HepG2 (cell line): ENCODE measurements around the gene OSBPL9. TPM values are rescaled to one million over a fixed set of nuclear protein-coding genes. Genes with fewer than 3 reads are reported as not detected.

ENCODE experiments used
- DNMT3B ChIP-seq: conservative IDR thresholded peaks from 2 replicates; pipeline ENCODE4 v1.6.1; 2016; ENCODE audit warnings: missing biosample characterization, control low read depth
- GPBP1L1 ChIP-seq: sonication (generic); formaldehyde crosslinking; IDR thresholded peaks from 2 replicates; pipeline ENCODE4 v1.5.0; 2020; ENCODE audit warnings: mild to moderate bottlenecking, missing genetic modification reagents
- HNF4G ChIP-seq, 2 experiments: sonication (generic) in 1 of 2; formaldehyde crosslinking in 1 of 2; IDR thresholded peaks; 2 replicates each; pipeline versions ENCODE4 v1.4.0 to v1.6.1; 2011 to 2020; ENCODE audit warnings: borderline replicate concordance in 2 of 2, low read depth in 2 of 2, mild to moderate bottlenecking in 2 of 2, low read length in 1 of 2, missing genetic modification reagents in 1 of 2, moderate library complexity in 1 of 2
- NR1H2 ChIP-seq: sonication (generic); formaldehyde crosslinking; IDR thresholded peaks from 2 replicates; pipeline ENCODE4 v1.8.1; 2022; ENCODE audit warnings: low read depth, missing genetic modification reagents, borderline replicate concordance
- PATZ1 ChIP-seq: sonication (generic); formaldehyde crosslinking; IDR thresholded peaks from 2 replicates; pipeline ENCODE4 v1.4.0; 2020; ENCODE audit warnings: missing genetic modification reagents
- RFX3 ChIP-seq: IDR thresholded peaks from 2 replicates; pipeline ENCODE4 v1.6.1; 2016; ENCODE audit warnings: missing biosample characterization, missing genetic modification reagents
- SP140L ChIP-seq: sonication (generic); formaldehyde crosslinking; IDR thresholded peaks from 2 replicates; pipeline ENCODE4 v1.4.0; 2020; ENCODE audit warnings: missing genetic modification reagents, borderline replicate concordance
- SRSF1 ChIP-seq: fragments of 200-400 bp; formaldehyde crosslinking; optimal IDR thresholded peaks from 2 replicates; pipeline ENCODE3; 2017; ENCODE audit warnings: mild to moderate bottlenecking, low read depth, low read length, moderate library complexity
- TAF15 ChIP-seq: fragments of 200-400 bp; formaldehyde crosslinking; IDR thresholded peaks from one replicate; pipeline ENCODE4 v1.6.1; 2018; ENCODE audit warnings: mild to moderate bottlenecking, low read depth, low read length; ENCODE audit not compliant: poor library complexity, severe bottlenecking
- THAP8 ChIP-seq: sonication (generic); formaldehyde crosslinking; IDR thresholded peaks from 2 replicates; pipeline ENCODE4 v1.5.1; 2020; ENCODE audit warnings: missing genetic modification reagents, mild to moderate bottlenecking, borderline replicate concordance
- YEATS4 ChIP-seq: sonication (generic); formaldehyde crosslinking; IDR thresholded peaks from 2 replicates; pipeline ENCODE4 v1.4.0; 2020; ENCODE audit warnings: missing genetic modification reagents, borderline replicate concordance
- ZFP41 ChIP-seq: sonication (generic); formaldehyde crosslinking; IDR thresholded peaks from 2 replicates; pipeline ENCODE4 v1.4.0; 2020; ENCODE audit warnings: mild to moderate bottlenecking, missing genetic modification reagents, borderline replicate concordance
- ZNF432 ChIP-seq: sonication (generic); formaldehyde crosslinking; IDR thresholded peaks from 2 replicates; pipeline ENCODE4 v1.5.0; 2020; ENCODE audit warnings: missing genetic modification reagents, mild to moderate bottlenecking, borderline replicate concordance
- ZNF629 ChIP-seq: sonication (generic); formaldehyde crosslinking; conservative IDR thresholded peaks from 2 replicates; pipeline ENCODE4 v1.5.0; 2020; ENCODE audit warnings: missing genetic modification reagents
- ZNF674 ChIP-seq: sonication (generic); formaldehyde crosslinking; IDR thresholded peaks from 2 replicates; pipeline ENCODE4 v1.5.0; 2020; ENCODE audit warnings: low read depth, mild to moderate bottlenecking, missing genetic modification reagents
- ZNF792 ChIP-seq: IDR thresholded peaks from 2 replicates; pipeline ENCODE4 v1.6.1; 2016
- ZSCAN22 ChIP-seq: sonication (generic); formaldehyde crosslinking; IDR thresholded peaks from 2 replicates; pipeline ENCODE4 v1.4.0; 2020; ENCODE audit warnings: mild to moderate bottlenecking, missing genetic modification reagents
- ZZZ3 ChIP-seq: sonication (generic); formaldehyde crosslinking; IDR thresholded peaks from 2 replicates; pipeline ENCODE4 v1.4.0; 2020; ENCODE audit warnings: missing genetic modification reagents, mild to moderate bottlenecking, borderline replicate concordance
- polyA plus RNA-seq, 8 experiments: library from polyadenylated mRNA; depleted of rRNA in 3 of 8; stranded (reverse) in 7 of 8; unstranded in 1 of 8; fragments of >200 nt; fragmentation: Illumina TruSeq in 4 of 8; extraction: Trizol in 4 of 8; gene quantifications; 2 replicates each; pipeline versions ENCODE4 v1.2.1 to v1.2.3, GENCODE V29; 2011 to 2016; ENCODE audit warnings: low read depth in 4 of 8, missing spikeins in 1 of 8, mixed read lengths in 1 of 8; ENCODE audit not compliant: insufficient read depth in 1 of 8
- total RNA-seq, 5 experiments: library from RNA; depleted of rRNA; stranded (reverse); fragments of >200 nt; fragmentation: Illumina TruSeq; extraction: Trizol; gene quantifications; 2 replicates each; pipeline ENCODE4 v1.2.3, GENCODE V29; 2016; ENCODE audit warnings: low read depth in 1 of 5
- TF ChIP-seq, protein P1 (sequence below): sonication (generic); formaldehyde crosslinking; IDR thresholded peaks from 2 replicates; pipeline ENCODE4 v1.8.0; 2022; ENCODE audit warnings: missing genetic modification reagents, mild to moderate bottlenecking, moderate library complexity, borderline replicate concordance
- TF ChIP-seq, protein P2 (sequence below): sonication (generic); formaldehyde crosslinking; IDR thresholded peaks from 2 replicates; pipeline ENCODE4 v1.4.0; 2020; ENCODE audit warnings: mild to moderate bottlenecking, missing genetic modification reagents

OSBPL9 gene
- total and polyA plus RNA-seq, 2 of the 13 experiments (the other 11 are each of a cell fraction or from before 2014, with no cell fraction given) = 83.6 to 142 TPM

GRCh38 chr1:51729156-51729823 is 112.4 kb downstream of the OSBPL9 start (continued):
- no peak for TF ChIP-seq ZSCAN22 (CRISPR knock-in tag)
- TF ChIP-seq ZNF629 = no peak
- TF ChIP-seq PATZ1 (CRISPR knock-in tag) = peak; percentile 97
- TF ChIP-seq, protein P1, sequence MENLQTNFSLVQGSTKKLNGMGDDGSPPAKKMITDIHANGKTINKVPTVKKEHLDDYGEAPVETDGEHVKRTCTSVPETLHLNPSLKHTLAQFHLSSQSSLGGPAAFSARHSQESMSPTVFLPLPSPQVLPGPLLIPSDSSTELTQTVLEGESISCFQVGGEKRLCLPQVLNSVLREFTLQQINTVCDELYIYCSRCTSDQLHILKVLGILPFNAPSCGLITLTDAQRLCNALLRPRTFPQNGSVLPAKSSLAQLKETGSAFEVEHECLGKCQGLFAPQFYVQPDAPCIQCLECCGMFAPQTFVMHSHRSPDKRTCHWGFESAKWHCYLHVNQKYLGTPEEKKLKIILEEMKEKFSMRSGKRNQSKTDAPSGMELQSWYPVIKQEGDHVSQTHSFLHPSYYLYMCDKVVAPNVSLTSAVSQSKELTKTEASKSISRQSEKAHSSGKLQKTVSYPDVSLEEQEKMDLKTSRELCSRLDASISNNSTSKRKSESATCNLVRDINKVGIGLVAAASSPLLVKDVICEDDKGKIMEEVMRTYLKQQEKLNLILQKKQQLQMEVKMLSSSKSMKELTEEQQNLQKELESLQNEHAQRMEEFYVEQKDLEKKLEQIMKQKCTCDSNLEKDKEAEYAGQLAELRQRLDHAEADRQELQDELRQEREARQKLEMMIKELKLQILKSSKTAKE (CRISPR knock-in tag) = peak; percentile 51; the same call in 1 of the 2 replicates
- TF ChIP-seq RFX3 (CRISPR knock-in tag) = no peak
- TF ChIP-seq ZFP41 (CRISPR knock-in tag) = no peak
- peak; percentile 57; the same call in 1 of the 2 replicates for TF ChIP-seq YEATS4 (CRISPR knock-in tag)
- TF ChIP-seq THAP8 (CRISPR knock-in tag) = no peak
- TF ChIP-seq SRSF1 = peak; percentile 92
- TF ChIP-seq ZNF792 (CRISPR knock-in tag) = peak; percentile 58
- TF ChIP-seq SP140L (CRISPR knock-in tag) = no peak
- no peak for TF ChIP-seq ZZZ3
- TF ChIP-seq ZNF674 (CRISPR knock-in tag) = no peak
- TF ChIP-seq TAF15 = no peak
- no peak for TF ChIP-seq ZNF432
- no peak for TF ChIP-seq NR1H2
- TF ChIP-seq GPBP1L1 = no peak
- TF ChIP-seq, protein P2, sequence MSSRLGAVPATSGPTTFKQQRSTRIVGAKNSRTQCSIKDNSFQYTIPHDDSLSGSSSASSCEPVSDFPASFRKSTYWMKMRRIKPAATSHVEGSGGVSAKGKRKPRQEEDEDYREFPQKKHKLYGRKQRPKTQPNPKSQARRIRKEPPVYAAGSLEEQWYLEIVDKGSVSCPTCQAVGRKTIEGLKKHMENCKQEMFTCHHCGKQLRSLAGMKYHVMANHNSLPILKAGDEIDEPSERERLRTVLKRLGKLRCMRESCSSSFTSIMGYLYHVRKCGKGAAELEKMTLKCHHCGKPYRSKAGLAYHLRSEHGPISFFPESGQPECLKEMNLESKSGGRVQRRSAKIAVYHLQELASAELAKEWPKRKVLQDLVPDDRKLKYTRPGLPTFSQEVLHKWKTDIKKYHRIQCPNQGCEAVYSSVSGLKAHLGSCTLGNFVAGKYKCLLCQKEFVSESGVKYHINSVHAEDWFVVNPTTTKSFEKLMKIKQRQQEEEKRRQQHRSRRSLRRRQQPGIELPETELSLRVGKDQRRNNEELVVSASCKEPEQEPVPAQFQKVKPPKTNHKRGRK = no peak
- no peak for TF ChIP-seq HNF4G (IDR thresholded peaks at IDR 0.05; ENCODE audit: borderline replicate concordance, low read depth, low read length)
- no peak for TF ChIP-seq HNF4G (CRISPR knock-in tag; IDR thresholded peaks at IDR 0.05; ENCODE audit: borderline replicate concordance, low read depth)
- TF ChIP-seq DNMT3B (CRISPR knock-in tag) = no peak
